DMS79 treated with DMSO at 0.1 percent for 48 hours (cell line): ENCODE results near the gene WNT3.
A peak's percentile ranks its signal among the peaks of the same experiment; 100 is the strongest.
"Not testable (repeated sequence)": the region's sequence is repeated elsewhere in the genome, so short reads cannot be mapped to it uniquely, and the experiment has no call there.

Experiments
- DNase-seq: peaks from one replicate; lab custom pipeline; 2025; lab: John Stamatoyannopoulos, UW

The WNT3 gene

GRCh38 chr17:46764709-46765401 lies 53.6 kb downstream of the WNT3 start:
- no peak for DNase-seq

GRCh38 chr17:46764000-46764708 lies 54.3 kb downstream of the WNT3 start:
- no peak for DNase-seq

GRCh38 chr17:46763416-46763815 lies 55.1 kb downstream of the WNT3 start:
- no peak for DNase-seq

DNA sequence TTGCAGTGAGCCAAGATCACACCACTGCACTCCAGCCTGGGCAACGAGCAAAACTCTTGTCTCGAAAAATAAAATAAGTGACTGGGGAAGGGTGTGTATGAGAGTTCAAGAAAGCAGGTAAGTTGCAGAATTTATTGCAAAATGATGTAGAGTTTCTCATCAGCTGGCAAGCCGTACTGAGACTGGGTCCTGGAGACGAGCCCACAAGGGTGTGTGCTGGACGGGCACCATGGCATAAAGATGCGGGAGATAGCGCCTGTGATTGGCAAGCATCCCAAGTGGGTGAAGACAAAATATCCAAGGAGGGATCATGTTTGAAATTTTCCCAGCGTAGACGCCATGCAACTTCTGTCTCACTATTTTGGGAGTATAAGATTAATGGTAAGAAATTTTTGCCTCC lies 59.4 kb downstream of the WNT3 start:
- DNase-seq, result no peak

DNA sequence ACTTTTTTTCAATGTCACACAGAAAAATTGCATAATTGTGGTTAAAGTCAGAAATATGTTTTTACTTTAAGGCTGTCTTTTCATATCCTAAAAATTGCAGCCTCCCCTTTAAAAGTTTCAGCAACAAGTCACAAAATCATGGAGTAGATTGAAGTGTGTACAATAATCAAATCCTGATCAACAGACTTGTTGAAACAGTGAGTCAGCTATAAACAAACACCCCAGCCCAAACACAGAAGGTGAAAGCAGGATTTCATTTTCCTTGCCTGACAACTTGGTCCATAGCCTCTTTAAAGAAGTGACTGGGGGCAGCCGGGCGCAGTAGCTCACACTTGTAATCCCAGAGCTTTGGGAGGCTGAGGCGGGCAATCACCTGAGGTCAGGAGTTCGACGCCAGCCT lies 59.9 kb downstream of the WNT3 start:
- DNase-seq, result no peak

DNA sequence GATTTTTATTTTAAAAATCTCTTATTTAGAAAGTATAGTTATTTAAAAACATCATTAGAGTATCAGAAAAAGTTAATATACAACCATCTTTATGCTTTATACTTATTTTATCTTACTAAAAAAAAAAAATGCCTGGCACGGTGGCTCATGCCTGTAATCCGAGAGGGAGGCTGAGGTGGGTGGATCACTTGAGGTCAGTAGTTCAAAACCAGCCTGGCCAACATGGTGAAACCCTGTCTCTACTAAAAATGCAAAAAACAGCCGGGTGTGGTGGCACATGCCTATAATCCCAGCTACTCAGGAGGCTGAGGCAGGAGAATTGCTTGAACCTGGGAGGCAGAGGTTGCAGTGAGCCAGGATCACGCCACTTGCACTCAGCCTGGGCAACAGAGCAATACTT lies 60.9 kb downstream of the WNT3 start:
- not testable (repeated sequence) for DNase-seq

DNA sequence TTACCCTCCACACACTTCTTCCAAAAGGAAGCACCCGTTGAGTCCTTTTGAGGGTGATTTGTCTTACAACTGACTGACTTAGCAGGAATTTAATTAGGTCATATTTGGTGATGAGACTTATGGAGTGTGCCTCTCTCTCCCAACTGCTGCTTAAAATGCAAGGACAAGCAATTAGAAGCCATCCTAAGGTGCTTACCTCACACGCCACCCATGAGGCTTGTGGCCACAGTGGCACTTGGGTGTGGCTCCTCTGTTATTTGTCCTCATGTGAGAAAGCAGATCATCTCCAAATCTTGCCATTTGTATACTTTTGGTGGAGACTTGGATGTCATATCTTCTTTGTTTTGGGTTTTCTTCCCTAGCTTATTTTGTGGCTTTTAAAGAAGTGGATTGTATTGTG lies 61.6 kb downstream of the WNT3 start:
- no peak for DNase-seq

- DNase-seq, result no peak
Measured at GRCh38 chr17:46756081-46756735, 62.3 kb downstream of the WNT3 start.

- DNase-seq, result no peak
Measured at GRCh38 chr17:46753776-46754175, 64.7 kb downstream of the WNT3 start.

GRCh38 chr17:46751425-46751824 lies 67.1 kb downstream of the WNT3 start:
- DNase-seq, result no peak

GRCh38 chr17:46745376-46745775 lies 73.1 kb downstream of the WNT3 start:
- no peak for DNase-seq

DNA sequence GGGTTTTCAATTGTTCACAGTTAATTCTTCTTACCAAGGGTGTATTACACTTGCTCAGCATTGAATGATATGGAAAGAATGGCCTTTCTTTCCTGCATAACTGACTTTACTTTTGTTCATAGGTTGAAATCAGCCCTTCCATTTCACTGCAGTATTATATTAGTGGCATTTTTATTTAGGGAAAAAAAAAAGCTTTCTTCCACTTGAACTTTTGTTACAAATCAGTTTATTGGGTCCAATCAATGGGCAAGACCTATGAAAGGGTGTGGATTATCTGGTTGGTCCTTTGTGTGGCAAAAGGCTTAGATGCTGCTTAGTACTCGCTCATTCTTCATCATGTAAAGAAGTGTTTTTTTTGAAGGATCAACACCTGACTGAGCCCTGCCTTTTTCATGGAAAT lies 74.1 kb downstream of the WNT3 start:
- no peak for DNase-seq

DNA sequence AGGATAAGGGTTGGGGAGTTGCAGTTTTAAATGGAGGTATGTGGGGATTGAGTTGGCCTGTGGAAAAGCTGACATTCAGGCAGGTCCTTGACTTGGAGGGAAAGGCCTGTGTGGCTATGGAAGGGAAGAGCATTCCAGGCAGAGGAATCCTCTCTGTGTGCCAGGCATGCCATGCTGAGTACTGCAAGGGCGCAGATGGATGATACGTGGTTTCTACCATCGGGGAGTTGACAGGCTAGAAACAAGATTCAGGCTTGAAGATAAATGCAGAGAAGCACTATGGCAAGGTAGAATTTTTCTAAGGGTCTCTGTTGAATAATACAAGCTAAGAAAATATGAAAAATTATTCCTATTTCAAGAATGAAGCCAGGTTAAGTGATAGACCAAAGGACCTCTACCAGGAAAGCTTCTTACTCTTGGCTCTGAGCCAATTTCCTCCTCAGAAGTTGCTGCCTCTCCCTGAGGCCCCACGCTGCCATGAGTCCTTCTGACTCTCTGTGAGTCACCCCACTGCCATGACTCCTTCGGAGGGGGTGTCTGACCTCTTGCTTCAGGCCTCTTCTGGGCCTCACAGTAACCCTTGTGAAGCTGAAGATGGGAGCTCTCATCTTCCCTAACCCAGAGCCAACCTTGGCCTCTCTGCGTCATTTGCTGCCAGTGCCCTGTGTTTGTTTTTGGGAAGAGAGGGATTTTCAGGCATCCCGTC lies 75.8 kb downstream of the WNT3 start:
- peak; percentile 31 for DNase-seq

- no peak for DNase-seq
Measured at GRCh38 chr17:46741122-46741730, 77.3 kb downstream of the WNT3 start.

GRCh38 chr17:46739982-46740381 lies 78.5 kb downstream of the WNT3 start:
- DNase-seq, result no peak

- no peak for DNase-seq
Measured at GRCh38 chr17:46738544-46738943, 79.9 kb downstream of the WNT3 start.

GRCh38 chr17:46737326-46737725 lies 81.2 kb downstream of the WNT3 start:
- DNase-seq, result no peak

DNA sequence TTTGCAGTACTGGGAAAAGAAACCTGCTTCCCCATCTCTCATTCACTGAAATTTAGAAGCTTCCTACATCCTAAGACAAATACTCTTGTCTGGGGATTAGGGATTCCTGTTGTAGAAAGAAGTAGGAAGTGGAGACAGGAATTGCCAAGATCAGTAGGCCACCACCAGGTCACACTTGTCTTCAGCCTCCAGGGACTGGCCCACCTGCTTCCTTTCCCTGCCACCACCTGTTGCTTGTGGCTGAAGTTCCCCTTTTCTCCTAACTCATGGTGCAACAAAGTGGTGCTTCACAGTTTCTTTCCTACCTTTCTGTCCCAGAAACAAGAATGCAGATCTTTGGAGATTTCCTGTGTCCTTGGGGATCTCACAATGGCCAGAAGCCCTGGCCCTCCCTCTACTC lies 82.4 kb downstream of the WNT3 start:
- no peak for DNase-seq

DNA sequence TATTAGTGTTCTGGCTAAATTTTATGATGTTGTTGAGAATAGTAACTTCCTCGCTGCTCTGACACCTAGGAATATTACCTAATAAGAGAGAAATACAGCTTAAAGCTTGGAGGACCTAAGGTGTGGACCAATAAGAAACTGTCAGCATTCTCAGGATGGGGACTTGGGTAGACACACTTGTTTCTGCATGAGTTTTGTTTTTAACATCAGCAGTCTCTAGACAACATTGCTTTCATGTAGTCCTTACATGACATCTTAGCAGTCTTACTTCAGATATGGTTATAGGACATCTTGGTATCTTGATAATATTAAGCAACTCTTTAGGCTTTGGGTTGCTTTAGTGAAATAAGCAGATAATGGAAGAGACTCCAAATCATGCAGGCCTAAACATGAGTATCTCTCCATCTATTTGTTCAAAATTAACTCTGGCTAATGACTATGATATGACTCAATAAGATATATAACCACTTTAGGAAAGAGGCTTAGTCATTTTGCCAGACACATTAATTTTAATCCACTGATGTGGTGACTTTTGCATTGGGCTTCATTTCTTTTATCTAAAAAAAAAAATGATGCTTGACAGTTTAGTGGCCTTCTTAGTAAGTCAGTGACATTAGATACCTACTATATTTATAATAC lies 84.5 kb downstream of the WNT3 start:
- no peak for DNase-seq

DNA sequence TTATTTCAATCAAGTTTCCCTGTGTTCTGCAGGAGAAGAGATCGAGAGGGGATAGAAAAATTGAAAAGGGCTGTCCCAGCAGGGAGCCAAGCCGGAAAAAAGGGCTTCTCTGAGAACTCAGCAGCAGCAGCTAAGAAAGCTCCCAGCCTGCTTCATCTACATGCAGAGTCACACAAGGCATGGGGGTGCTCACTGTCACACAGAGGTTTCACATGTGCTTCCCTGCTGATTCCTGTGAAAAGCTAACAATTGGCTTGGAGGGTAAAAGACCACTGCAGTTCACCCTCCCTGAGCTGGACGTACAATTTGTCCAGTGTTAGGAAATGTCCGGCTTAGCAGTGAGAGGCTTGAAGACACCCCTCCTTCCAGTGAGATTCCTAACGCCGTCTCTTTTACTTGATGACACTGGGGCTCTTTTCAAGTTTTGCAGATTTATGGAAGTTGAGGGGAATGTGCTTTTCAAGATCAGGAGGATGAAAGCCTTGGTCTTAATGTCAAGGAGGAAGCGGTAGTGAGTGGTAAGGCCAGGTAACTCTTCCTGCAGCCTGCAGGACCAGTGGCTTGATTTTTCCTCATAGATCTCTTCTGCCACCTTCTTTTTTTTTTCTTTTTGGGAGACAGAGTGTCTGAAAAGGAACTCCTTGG lies 85.6 kb downstream of the WNT3 start:
- no peak for DNase-seq

- DNase-seq, result no peak
Measured at GRCh38 chr17:46732160-46732559, 86.3 kb downstream of the WNT3 start.
